Measurements from ENCODE around the gene IER3. TPM values are rescaled to one million over a fixed set of nuclear protein-coding genes. Genes with fewer than 3 reads are reported as not detected.
A peak's percentile ranks its signal among the peaks of the same experiment; 100 is the strongest.

Gene IER3
- polyA plus RNA-seq, 1 of the 3 experiments (the other 2 are of a cell fraction), result 12.9 TPM

GRCh38 chr6:30768634-30769087, 24.3 kb upstream of the IER3 start:
- DNase-seq, result no peak
- no peaks in the 10 kb centered on the region for H3K9me2 ChIP-seq
- H3K4me1 ChIP-seq (ENCODE audit: control insufficient read depth in 1 of 2, insufficient read depth in 2 of 2, low read depth in 1 of 2, low read length in 1 of 2), result peaks cover 32% of the 10 kb centered on the region in 2 experiments
- POLR2A ChIA-PET, result interaction anchor here (1.0 kb wide), 1 partner anchor 12 kb away, joined by 3 read pairs; no protein-coding TSS in a partner anchor
- H3K4me3 ChIP-seq (ENCODE audit: low read depth in 2 of 2, low read length in 1 of 2), result no peak overlapping the region
- 94% methylated on average over 4 of the region's 4 CpGs for WGBS (ENCODE audit: low lambda C conversion rate)
- TF ChIP-seq RFX5 (IDR thresholded peaks at IDR 0.05; ENCODE audit: low read length) (no peak), CHD2 (IDR thresholded peaks at IDR 0.05; ENCODE audit: low read length, partially characterized antibody) (no peak), MAX (IDR thresholded peaks at IDR 0.05; ENCODE audit: low read depth) (no peak), NFIC (IDR thresholded peaks at IDR 0.05; ENCODE audit: borderline replicate concordance) (no peak), TAF1 (IDR thresholded peaks at IDR 0.05; ENCODE audit: borderline replicate concordance, low read depth, low read length) (no peak), ZBTB33 (IDR thresholded peaks at IDR 0.05; ENCODE audit: borderline replicate concordance, low read depth) (no peak), CTCF (IDR thresholded peaks at IDR 0.05) (no peak), SIN3A (IDR thresholded peaks at IDR 0.05; ENCODE audit: borderline replicate concordance, low read depth, low read length) (no peak)
- H3F3A ChIP-seq (replicated peaks; ENCODE audit: insufficient read depth), result peaks cover 34% of the 10 kb centered on the region
- no peaks in the 10 kb centered on the region for H3K79me2 ChIP-seq (ENCODE audit: insufficient read depth)
- H3K27me3 ChIP-seq (ENCODE audit: insufficient read depth), result no peaks in the 10 kb centered on the region
- H3K27ac ChIP-seq (ENCODE audit: low read depth in 2 of 2, low read length in 1 of 2), result peak overlapping the region; percentile 89 to 99
- H3K9me3 ChIP-seq, result no peaks in the 10 kb centered on the region
- H2AFZ ChIP-seq (ENCODE audit: low read depth), result no peak overlapping the region
- no peaks in the 10 kb centered on the region for H3K36me3 ChIP-seq (replicated peaks in 1 of 2; ENCODE audit: control insufficient read depth in 1 of 2, insufficient read depth in 2 of 2, low read length in 1 of 2)
- peak overlapping the region; percentile 79 for H3K9ac ChIP-seq
- CTCF ChIA-PET, result interaction anchor here (0.8 to 1.3 kb wide), 2 partner anchors 60 to 108 kb away, joined by 3 read pairs; no protein-coding TSS in a partner anchor
- no peaks in the 10 kb centered on the region for H4K20me1 ChIP-seq (ENCODE audit: insufficient read depth)
- H3K4me2 ChIP-seq, result peak overlapping the region; percentile 77

- peaks cover 34% of the 10 kb centered on the region for H3F3A ChIP-seq (replicated peaks; ENCODE audit: insufficient read depth)
- H3K4me1 ChIP-seq (ENCODE audit: control insufficient read depth in 1 of 2, insufficient read depth in 2 of 2, low read depth in 1 of 2, low read length in 1 of 2), result peaks cover 35 to 36% of the 10 kb centered on the region in 2 experiments
- POLR2A ChIA-PET, result no interaction called here
- H3K9me2 ChIP-seq, result no peaks in the 10 kb centered on the region
- no peak overlapping the region for H3K4me3 ChIP-seq (ENCODE audit: low read depth in 2 of 2, low read length in 1 of 2)
- no peaks in the 10 kb centered on the region for H3K79me2 ChIP-seq (ENCODE audit: insufficient read depth)
- H3K9ac ChIP-seq, result no peak overlapping the region
- WGBS (ENCODE audit: low lambda C conversion rate), result 95% methylated on average over 1 of the region's 1 CpG
- H3K27ac ChIP-seq (ENCODE audit: low read depth in 2 of 2, low read length in 1 of 2), result peak overlapping the region in 1 of 2 experiments; percentile 99; a peak in 2 of 4 replicates
- no peaks in the 10 kb centered on the region for H4K20me1 ChIP-seq (ENCODE audit: insufficient read depth)
- H3K27me3 ChIP-seq (ENCODE audit: insufficient read depth), result no peaks in the 10 kb centered on the region
- H3K4me2 ChIP-seq, result no peak overlapping the region
- H3K9me3 ChIP-seq, result no peaks in the 10 kb centered on the region
- no peaks in the 10 kb centered on the region for H3K36me3 ChIP-seq (replicated peaks in 1 of 2; ENCODE audit: control insufficient read depth in 1 of 2, insufficient read depth in 2 of 2, low read length in 1 of 2)
- CTCF ChIA-PET, result interaction anchor here (0.7 kb wide), 1 partner anchor 110 kb away, joined by 3 read pairs; no protein-coding TSS in a partner anchor
- no peak for DNase-seq
- no peak overlapping the region for H2AFZ ChIP-seq (ENCODE audit: low read depth)
- TF ChIP-seq IRF3 (IDR thresholded peaks at IDR 0.05; ENCODE audit: low read depth, low read length) (no peak), MXI1 (IDR thresholded peaks at IDR 0.05; ENCODE audit: low read depth, low read length) (no peak), NFIC (IDR thresholded peaks at IDR 0.05; ENCODE audit: borderline replicate concordance) (no peak), FOXM1 (IDR thresholded peaks at IDR 0.05; ENCODE audit: low read depth) (no peak), SIN3A (IDR thresholded peaks at IDR 0.05; ENCODE audit: borderline replicate concordance, low read depth, low read length) (no peak), PBX3 (IDR thresholded peaks at IDR 0.05) (no peak), REST (IDR thresholded peaks at IDR 0.05; ENCODE audit: low read depth, low read length) (no peak), EP300 (IDR thresholded peaks at IDR 0.05; ENCODE audit: borderline replicate concordance in 1 of 2, low read depth in 1 of 2, low read length in 1 of 2) (no peak), MAX (IDR thresholded peaks at IDR 0.05; ENCODE audit: low read depth) (no peak), FOXJ3 (CRISPR knock-in tag; IDR thresholded peaks at IDR 0.05) (no peak)
These were observed 23.6 kb upstream of the IER3 start for GRCh38 chr6:30767944-30768301.
